Measurements from ENCODE around the gene HEBP1. TPM values are rescaled to one million over a fixed set of nuclear protein-coding genes. Genes with fewer than 3 reads are reported as not detected.

The HEBP1 gene
- total and polyA plus RNA-seq, 4 donors: 55.8 to 181 (median 75.6) TPM

DNA sequence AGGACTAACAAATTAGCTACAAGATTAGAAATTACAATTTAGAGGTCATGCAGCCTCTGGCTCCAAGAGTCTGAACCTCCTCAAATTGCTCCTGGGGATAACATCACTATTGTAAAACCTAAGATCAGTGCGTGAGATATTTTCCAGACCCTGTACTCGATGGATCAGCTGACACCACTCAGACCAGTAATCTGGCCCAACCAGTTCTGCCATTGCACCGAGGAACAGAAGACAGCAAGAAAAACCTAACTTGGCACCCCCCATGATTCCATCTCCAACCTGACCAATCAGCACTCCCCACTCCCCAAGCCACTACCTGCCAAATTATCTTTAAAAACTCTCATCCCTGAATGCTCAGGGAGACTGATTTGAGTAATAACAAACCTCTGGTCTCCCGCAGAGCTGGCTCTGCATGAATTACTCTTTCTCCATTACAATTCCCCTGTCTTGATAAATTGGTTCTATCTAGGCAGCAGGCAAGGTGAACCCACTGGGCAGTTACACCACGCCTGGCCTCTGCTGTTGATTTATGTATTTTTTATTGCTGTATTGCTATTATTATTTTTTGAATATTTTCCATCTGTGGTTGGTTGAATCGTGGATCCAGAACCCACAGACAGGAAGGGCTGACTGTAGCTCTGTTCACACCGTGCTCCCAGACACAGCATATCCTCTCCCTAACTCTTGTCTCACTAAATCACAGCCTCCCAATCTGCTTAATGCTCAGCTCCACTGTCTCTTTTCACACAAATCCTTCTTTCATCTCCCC lies 9.2 kb downstream of the HEBP1 start:
- Histone ChIP-seq H3K9me3 (ENCODE audit: control insufficient read depth, low read length) (no peaks in the 10 kb centered on the region), H3K27ac (ENCODE audit: low read depth in 1 of 2, low read length in 2 of 2) (no peak overlapping the region), H3K27me3 (ENCODE audit: control insufficient read depth in 1 of 2, insufficient read depth in 2 of 2, low read length in 1 of 2) (no peaks in the 10 kb centered on the region), H3K4me1 (ENCODE audit: control insufficient read depth in 1 of 2, insufficient read depth in 2 of 2, low read length in 2 of 2) (peaks cover 0 to 1% of the 10 kb centered on the region in 2 donors), H3K36me3 (ENCODE audit: control insufficient read depth in 1 of 2, insufficient read depth in 2 of 2, low read length in 1 of 2) (peaks cover 6 to 13% of the 10 kb centered on the region in 2 donors), H3K4me3 (ENCODE audit: low read length in 2 of 2) (no peak overlapping the region)
- ATAC-seq (ENCODE audit: low FRiP score) (no peak), DNase-seq (no peak)
- intact Hi-C loops (cut with DNase I): no loop called here
- WGBS, 2 donors: 69 to 72% methylated on average over 7 of the region's 7 CpGs

DNA sequence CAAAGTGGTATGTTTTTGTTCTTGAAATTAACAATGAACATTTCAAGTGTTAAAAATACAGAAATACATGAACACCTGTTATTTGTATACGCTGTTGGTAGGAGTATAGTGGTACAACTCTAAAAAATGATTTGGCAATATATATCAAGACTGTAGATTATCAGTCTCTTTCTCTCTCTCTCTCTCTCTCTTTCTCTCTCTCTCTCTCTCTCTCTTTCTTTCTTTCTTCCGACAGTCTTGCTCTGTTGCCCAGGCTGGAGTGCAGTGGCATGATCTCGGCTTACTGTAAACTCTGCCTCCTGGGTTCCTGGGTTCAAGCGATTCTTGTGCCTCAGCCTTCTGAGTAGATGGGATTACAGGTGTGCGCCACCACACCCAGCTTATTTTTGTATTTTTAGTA lies 12.6 kb downstream of the HEBP1 start:
- ATAC-seq (ENCODE audit: low FRiP score) (no peak), DNase-seq (no peak)
- Histone ChIP-seq H3K27me3 (ENCODE audit: control insufficient read depth in 1 of 2, insufficient read depth in 2 of 2, low read length in 1 of 2) (no peaks in the 10 kb centered on the region), H3K4me3 (ENCODE audit: low read length in 2 of 2) (no peak overlapping the region), H3K36me3 (ENCODE audit: control insufficient read depth in 1 of 2, insufficient read depth in 2 of 2, low read length in 1 of 2) (peaks cover 6 to 13% of the 10 kb centered on the region in 2 donors), H3K27ac (ENCODE audit: low read depth in 1 of 2, low read length in 2 of 2) (no peak overlapping the region), H3K9me3 (ENCODE audit: control insufficient read depth, low read length) (no peaks in the 10 kb centered on the region), H3K4me1 (ENCODE audit: control insufficient read depth in 1 of 2, insufficient read depth in 2 of 2, low read length in 2 of 2) (peaks cover 0 to 1% of the 10 kb centered on the region in 2 donors)
- WGBS, 2 donors: 74 to 76% methylated on average over 5 of the region's 5 CpGs
- intact Hi-C loops (cut with DNase I): loop anchor here in 1 of 2 donors (5.0 kb wide), 1 partner anchor 225 kb away; no protein-coding TSS in a partner anchor

DNA sequence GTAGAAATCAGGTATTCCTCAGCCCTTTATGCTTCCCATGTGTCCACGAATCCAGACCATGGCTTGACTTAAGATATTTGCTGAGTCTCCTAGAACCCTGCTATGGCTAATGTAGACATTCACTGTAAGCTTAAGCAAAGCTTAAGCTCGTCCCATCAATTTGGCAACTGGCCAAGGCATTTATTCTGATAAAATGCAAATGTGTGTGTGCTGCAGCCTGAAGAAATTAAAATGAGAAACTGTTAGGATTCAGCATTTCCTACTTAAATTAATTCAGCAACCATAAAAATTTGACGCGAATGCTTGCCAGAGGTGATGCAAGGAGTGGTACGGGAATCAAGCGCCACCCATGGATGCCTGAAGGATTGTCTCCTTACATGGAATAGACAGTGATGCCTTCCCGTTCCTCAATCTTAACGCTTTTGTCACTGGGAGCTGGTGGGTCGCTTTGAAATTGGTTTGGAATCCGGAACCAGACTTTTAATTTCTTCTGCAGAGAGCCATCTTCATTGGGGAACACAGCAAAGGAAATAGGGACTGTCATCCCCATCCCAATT lies 13.2 kb downstream of the HEBP1 start:
- ATAC-seq (ENCODE audit: low FRiP score) (no peak), DNase-seq (no peak)
- peaks cover 0 to 1% of the 10 kb centered on the region in 2 donors for H3K4me1 ChIP-seq (ENCODE audit: control insufficient read depth in 1 of 2, insufficient read depth in 2 of 2, low read length in 2 of 2)
- H3K9me3 ChIP-seq (ENCODE audit: control insufficient read depth, low read length): no peaks in the 10 kb centered on the region
- no peaks in the 10 kb centered on the region for H3K27me3 ChIP-seq (ENCODE audit: control insufficient read depth in 1 of 2, insufficient read depth in 2 of 2, low read length in 1 of 2)
- WGBS, 2 donors: 78 to 82% methylated on average over 10 of the region's 10 CpGs
- intact Hi-C loops (cut with DNase I): loop anchor here in 1 of 2 donors (5.0 kb wide), 1 partner anchor 225 kb away; no protein-coding TSS in a partner anchor
- H3K36me3 ChIP-seq (ENCODE audit: control insufficient read depth in 1 of 2, insufficient read depth in 2 of 2, low read length in 1 of 2): peaks cover 6 to 13% of the 10 kb centered on the region in 2 donors
- H3K27ac ChIP-seq (ENCODE audit: low read depth in 1 of 2, low read length in 2 of 2): no peak overlapping the region
- H3K4me3 ChIP-seq (ENCODE audit: low read length in 2 of 2): no peak overlapping the region

DNA sequence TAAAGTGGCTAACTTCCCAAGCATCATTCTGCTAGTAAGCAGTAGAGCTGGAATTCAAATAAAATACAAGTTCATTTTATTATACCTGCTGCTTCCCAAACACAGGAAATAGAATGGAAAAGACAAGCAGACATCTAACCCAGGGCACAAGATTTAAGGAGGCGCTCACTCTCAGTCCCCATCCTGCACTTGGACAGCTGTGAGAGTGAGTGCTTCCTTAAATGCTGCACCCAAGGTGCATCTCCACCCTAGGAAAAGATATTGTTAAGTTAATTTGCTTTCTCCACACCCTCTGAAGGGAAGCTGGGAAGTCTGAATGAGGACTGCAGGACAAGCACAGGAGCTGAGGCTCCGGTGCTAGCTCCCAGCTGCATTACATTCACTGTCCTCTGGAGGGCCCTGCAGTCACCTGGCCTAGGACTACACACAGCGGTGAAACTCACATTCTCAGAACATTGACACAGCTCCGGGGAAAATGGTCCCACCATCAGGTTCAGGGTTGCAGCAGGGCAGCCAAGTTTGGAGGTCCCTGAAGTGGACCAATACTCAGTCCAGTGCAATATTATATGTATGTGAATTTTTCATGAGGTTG lies 14.2 kb downstream of the HEBP1 start:
- intact Hi-C loops (cut with DNase I): loop anchor here in 1 of 2 donors (5.0 kb wide), 1 partner anchor 226 kb away; no protein-coding TSS in a partner anchor
- H3K36me3 ChIP-seq (ENCODE audit: control insufficient read depth in 1 of 2, insufficient read depth in 2 of 2, low read length in 1 of 2): peaks cover 6 to 15% of the 10 kb centered on the region in 2 donors

DNA sequence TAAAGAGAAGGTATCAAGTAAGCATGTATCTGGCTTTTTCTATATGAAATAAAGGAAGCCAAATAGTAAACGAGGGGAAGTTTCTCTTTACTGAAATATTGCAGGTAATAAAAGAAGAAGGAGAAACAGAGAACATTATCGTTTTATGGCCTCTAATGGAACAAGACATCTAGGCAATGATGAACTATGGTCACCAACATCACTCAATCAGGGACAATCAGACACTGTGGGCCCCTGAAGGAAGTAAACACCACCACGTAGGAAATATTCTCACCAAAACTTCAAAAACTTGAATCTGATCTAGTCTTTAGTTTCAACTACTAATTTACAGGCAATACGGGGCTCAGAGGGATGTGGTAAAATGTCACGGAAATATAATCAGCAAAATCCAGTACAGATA lies 15.9 kb downstream of the HEBP1 start:
- H3K36me3 ChIP-seq (ENCODE audit: control insufficient read depth in 1 of 2, insufficient read depth in 2 of 2, low read length in 1 of 2): peaks cover 6 to 17% of the 10 kb centered on the region in 2 donors

More for the DNA sequence above, 14.2 kb downstream of the HEBP1 start:
- DNase-seq: no peak
- no peaks in the 10 kb centered on the region for H3K27me3 ChIP-seq (ENCODE audit: control insufficient read depth in 1 of 2, insufficient read depth in 2 of 2, low read length in 1 of 2)
- no peak overlapping the region for H3K27ac ChIP-seq (ENCODE audit: low read depth in 1 of 2, low read length in 2 of 2)
- H3K4me1 ChIP-seq (ENCODE audit: control insufficient read depth in 1 of 2, insufficient read depth in 2 of 2, low read length in 2 of 2): peaks cover 0 to under 1% of the 10 kb centered on the region in 2 donors
- H3K4me3 ChIP-seq (ENCODE audit: low read length in 2 of 2): no peak overlapping the region
- peak; percentile 53 for ATAC-seq (ENCODE audit: low FRiP score)
- WGBS, 2 donors: 72 to 75% methylated on average over 4 of the region's 4 CpGs
- no peaks in the 10 kb centered on the region for H3K9me3 ChIP-seq (ENCODE audit: control insufficient read depth, low read length)

DNA sequence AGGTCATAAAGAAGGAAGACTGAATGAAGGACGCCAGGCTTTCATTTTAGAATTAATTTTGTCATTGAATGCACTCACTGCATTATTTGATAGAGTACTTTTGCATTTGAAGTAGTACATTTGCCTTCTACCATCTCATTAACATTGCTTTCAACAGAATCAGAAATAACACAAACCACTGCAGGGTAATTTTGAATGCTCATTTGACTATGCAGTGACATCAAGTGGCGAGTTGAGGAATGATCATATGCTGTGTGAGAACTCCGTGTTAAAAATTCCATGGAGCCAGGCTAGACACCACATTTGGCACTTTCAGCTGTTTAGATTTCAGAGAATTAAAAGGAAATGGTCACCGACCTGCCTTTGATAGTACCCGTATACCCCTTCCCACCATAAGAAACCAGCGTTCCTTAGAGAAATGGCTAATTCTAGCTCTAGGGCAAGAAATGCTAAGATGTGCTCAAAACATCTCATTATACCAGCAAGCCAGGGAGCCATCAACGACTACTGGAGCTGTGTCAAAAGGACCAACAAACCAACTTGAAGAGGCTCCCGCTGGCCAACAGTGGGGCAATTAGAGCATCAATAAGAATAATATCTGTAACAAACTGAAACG lies 16.5 kb downstream of the HEBP1 start:
- Histone ChIP-seq H3K4me1 (ENCODE audit: control insufficient read depth in 1 of 2, insufficient read depth in 2 of 2, low read length in 2 of 2) (peaks cover 0 to 5% of the 10 kb centered on the region in 2 donors), H3K27me3 (ENCODE audit: control insufficient read depth in 1 of 2, insufficient read depth in 2 of 2, low read length in 1 of 2) (no peaks in the 10 kb centered on the region), H3K9me3 (ENCODE audit: control insufficient read depth, low read length) (no peaks in the 10 kb centered on the region), H3K36me3 (ENCODE audit: control insufficient read depth in 1 of 2, insufficient read depth in 2 of 2, low read length in 1 of 2) (peaks cover 6 to 12% of the 10 kb centered on the region in 2 donors), H3K27ac (ENCODE audit: low read depth in 1 of 2, low read length in 2 of 2) (no peak overlapping the region), H3K4me3 (ENCODE audit: low read length in 2 of 2) (no peak overlapping the region)
- WGBS, 2 donors: 40 to 41% methylated on average over 9 of the region's 9 CpGs
- no peak for DNase-seq
- ATAC-seq (ENCODE audit: low FRiP score): peak; percentile 79
- intact Hi-C loops (cut with DNase I): loop anchor here (2.0 to 5.0 kb wide), 4 partner anchors 66 to 229 kb away; partner anchors contain the start of gene APOLD1 (in 1 of the 2)

More for the DNA sequence above, 15.9 kb downstream of the HEBP1 start:
- H3K27me3 ChIP-seq (ENCODE audit: control insufficient read depth in 1 of 2, insufficient read depth in 2 of 2, low read length in 1 of 2): no peaks in the 10 kb centered on the region
- no peak overlapping the region for H3K27ac ChIP-seq (ENCODE audit: low read depth in 1 of 2, low read length in 2 of 2)
- no peak overlapping the region for H3K4me3 ChIP-seq (ENCODE audit: low read length in 2 of 2)
- ATAC-seq (ENCODE audit: low FRiP score) (no peak), DNase-seq (no peak)
- H3K9me3 ChIP-seq (ENCODE audit: control insufficient read depth, low read length): no peaks in the 10 kb centered on the region
- 81 to 82% methylated on average over 5 of the region's 5 CpGs for WGBS, 2 donors
- intact Hi-C loops (cut with DNase I): loop anchor here (5.0 kb wide), 3 partner anchors 67 to 228 kb away; partner anchors contain the start of gene APOLD1 (in 1 of the 2)
- H3K4me1 ChIP-seq (ENCODE audit: control insufficient read depth in 1 of 2, insufficient read depth in 2 of 2, low read length in 2 of 2): peaks cover 0 to 5% of the 10 kb centered on the region in 2 donors

DNA sequence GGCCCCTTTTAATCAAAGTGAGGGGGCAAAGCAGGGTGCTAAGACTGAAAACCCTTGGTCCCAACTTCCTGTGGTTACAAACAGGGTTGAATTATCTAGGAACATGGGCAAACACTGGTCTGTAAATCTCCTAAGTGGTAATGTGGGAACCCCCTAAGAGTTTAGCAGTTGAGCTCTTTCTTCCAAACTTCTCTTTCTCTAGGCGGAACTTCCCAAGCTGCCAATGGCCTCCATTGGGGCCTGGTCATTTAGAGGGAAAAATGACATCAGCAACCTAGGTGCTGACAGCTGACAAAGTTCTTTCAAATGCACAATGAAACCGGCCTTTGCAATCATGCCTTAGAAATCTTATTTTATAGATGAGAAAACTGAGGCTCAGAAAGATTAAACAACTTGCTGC lies 17.7 kb downstream of the HEBP1 start:
- DNase-seq: no peak
- Histone ChIP-seq H3K27ac (ENCODE audit: low read depth in 1 of 2, low read length in 2 of 2) (no peak overlapping the region), H3K4me3 (ENCODE audit: low read length in 2 of 2) (no peak overlapping the region), H3K36me3 (ENCODE audit: control insufficient read depth in 1 of 2, insufficient read depth in 2 of 2, low read length in 1 of 2) (peaks cover 6 to 12% of the 10 kb centered on the region in 2 donors), H3K4me1 (ENCODE audit: control insufficient read depth in 1 of 2, insufficient read depth in 2 of 2, low read length in 2 of 2) (peaks cover 0 to 5% of the 10 kb centered on the region in 2 donors), H3K9me3 (ENCODE audit: control insufficient read depth, low read length) (no peaks in the 10 kb centered on the region), H3K27me3 (ENCODE audit: control insufficient read depth in 1 of 2, insufficient read depth in 2 of 2, low read length in 1 of 2) (no peaks in the 10 kb centered on the region)
- no peak for ATAC-seq (ENCODE audit: low FRiP score)
- intact Hi-C loops (cut with DNase I): loop anchor here (2.0 to 5.0 kb wide), 4 partner anchors 65 to 230 kb away; partner anchors contain the start of gene APOLD1 (in 1 of the 2)
- 76 to 81% methylated on average over 2 of the region's 2 CpGs for WGBS, 2 donors

DNA sequence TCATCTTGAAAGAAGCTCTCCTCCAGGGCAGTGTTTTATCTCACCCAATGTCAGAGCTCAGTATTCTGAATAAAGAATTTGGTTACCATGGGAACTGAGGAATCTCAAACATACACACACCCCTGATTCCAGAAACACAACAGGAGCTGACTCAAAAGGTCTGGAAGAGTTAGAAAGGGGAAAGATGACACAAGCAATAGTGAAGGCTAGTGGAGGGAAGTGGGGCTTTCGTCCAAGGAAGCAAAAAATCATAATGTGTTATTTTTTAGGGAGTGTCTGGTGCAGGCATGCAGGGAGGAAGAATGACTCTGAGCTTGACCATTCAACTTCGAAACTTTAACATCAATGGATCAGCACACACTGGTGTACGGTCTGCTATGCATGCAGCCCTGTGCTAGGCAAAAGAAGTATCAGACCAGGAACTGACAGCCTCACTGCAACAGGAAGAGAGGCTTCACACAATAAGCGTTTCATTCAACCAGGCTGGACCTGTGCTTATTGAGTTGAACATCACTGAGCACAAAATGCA lies 20.3 kb downstream of the HEBP1 start:
- Histone ChIP-seq H3K36me3 (ENCODE audit: control insufficient read depth in 1 of 2, insufficient read depth in 2 of 2, low read length in 1 of 2) (peaks cover 0 to 4% of the 10 kb centered on the region in 2 donors), H3K27me3 (ENCODE audit: control insufficient read depth in 1 of 2, insufficient read depth in 2 of 2, low read length in 1 of 2) (no peaks in the 10 kb centered on the region), H3K4me3 (ENCODE audit: low read length in 2 of 2) (no peak overlapping the region), H3K4me1 (ENCODE audit: control insufficient read depth in 1 of 2, insufficient read depth in 2 of 2, low read length in 2 of 2) (peaks cover 0 to 5% of the 10 kb centered on the region in 2 donors), H3K27ac (ENCODE audit: low read depth in 1 of 2, low read length in 2 of 2) (peak overlapping the region in 1 of 2 donors; percentile 65), H3K9me3 (ENCODE audit: control insufficient read depth, low read length) (no peaks in the 10 kb centered on the region)
- 22 to 23% methylated on average over 4 of the region's 4 CpGs for WGBS, 2 donors
- DNase-seq: no peak
- ATAC-seq (ENCODE audit: low FRiP score): peak; percentile 47
- intact Hi-C loops (cut with DNase I): loop anchor here (5.0 kb wide), 4 partner anchors 62 to 233 kb away; partner anchors contain the start of gene APOLD1 (in 1 of the 2)
